HG02870 (cell line): ENCODE data around the gene TBC1D16.

Source experiments
- ATAC-seq: cut with Tn5 transposase; IDR thresholded peaks from one replicate; pipeline ENCODE4 v1.9.1; 2021; ENCODE audit warnings: mild to moderate bottlenecking, moderate library complexity; ENCODE audit not compliant: unreplicated experiment

Gene TBC1D16

GRCh38 chr17:79930877-79931816 lies 104.5 kb downstream of the TBC1D16 start:
- ATAC-seq: no peak

GRCh38 chr17:79930062-79930876 lies 105.4 kb downstream of the TBC1D16 start:
- ATAC-seq: no peak

GRCh38 chr17:79929257-79930061 lies 106.2 kb downstream of the TBC1D16 start:
- no peak for ATAC-seq

- no peak for ATAC-seq
Measured at GRCh38 chr17:79928502-79929256, 107.0 kb downstream of the TBC1D16 start.

- ATAC-seq: no peak
Measured at GRCh38 chr17:79927688-79928501, 107.8 kb downstream of the TBC1D16 start.

- no peak for ATAC-seq
Measured at GRCh38 chr17:79927136-79927661, 108.5 kb downstream of the TBC1D16 start.

GRCh38 chr17:79926605-79927135 lies 109.0 kb downstream of the TBC1D16 start:
- no peak for ATAC-seq

GRCh38 chr17:79926142-79926604 lies 109.5 kb downstream of the TBC1D16 start:
- no peak for ATAC-seq

GRCh38 chr17:79925242-79925957 lies 110.3 kb downstream of the TBC1D16 start:
- ATAC-seq: no peak

GRCh38 chr17:79924639-79924976 lies 111.1 kb downstream of the TBC1D16 start:
- ATAC-seq: no peak

GRCh38 chr17:79923974-79924638 lies 111.6 kb downstream of the TBC1D16 start:
- ATAC-seq: no peak

GRCh38 chr17:79922798-79923197 lies 112.9 kb downstream of the TBC1D16 start:
- ATAC-seq: no peak

- no peak for ATAC-seq
Measured at GRCh38 chr17:79922116-79922601, 113.5 kb downstream of the TBC1D16 start.

GRCh38 chr17:79921411-79922115 lies 114.1 kb downstream of the TBC1D16 start:
- no peak for ATAC-seq

- ATAC-seq: no peak
Measured at GRCh38 chr17:79920751-79921410, 114.8 kb downstream of the TBC1D16 start.
